ENCODE measurements around the gene EFNA2. TPM values are rescaled to one million over a fixed set of nuclear protein-coding genes. Genes with fewer than 3 reads are reported as not detected.
"Not testable (repeated sequence)": the region's sequence is repeated elsewhere in the genome, so short reads cannot be mapped to it uniquely, and the experiment has no call there.

The EFNA2 gene
- total RNA-seq, 1 donor from 2014 or later = not detected

DNA sequence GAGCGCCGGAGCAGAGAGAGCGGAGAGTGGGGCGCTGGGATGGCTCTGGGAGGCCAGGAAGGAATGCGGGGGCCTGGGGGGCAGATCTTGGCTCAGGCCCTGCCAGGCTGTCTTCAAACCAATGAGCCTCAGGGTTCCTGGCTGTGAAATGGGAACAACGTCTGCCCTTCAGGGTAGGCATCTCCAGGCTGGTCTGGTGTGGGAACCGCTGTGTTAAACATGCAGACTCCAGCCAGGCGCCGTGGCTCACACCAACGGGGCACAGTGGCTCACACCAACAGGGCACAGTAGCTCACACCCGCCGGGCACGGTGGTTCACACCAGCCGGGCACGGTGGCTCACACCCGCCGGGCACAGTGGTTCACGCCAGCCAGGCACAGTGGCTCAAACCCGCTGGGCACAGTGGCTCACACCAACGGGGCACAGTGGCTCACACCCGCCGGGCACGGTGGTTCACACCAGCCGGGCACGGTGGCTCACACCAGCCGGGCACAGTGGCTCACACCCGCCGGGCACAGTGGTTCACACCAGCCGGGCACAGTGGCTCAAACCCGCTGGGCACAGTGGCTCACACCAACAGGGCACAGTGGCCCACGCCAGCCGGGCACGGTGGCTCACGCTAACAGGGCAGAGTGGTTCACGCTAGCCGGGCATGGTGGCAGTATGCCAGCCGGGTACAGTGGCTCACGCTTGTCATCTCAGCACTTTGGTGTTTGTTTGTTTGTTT is 40.1 kb downstream of the EFNA2 start:
- intact Hi-C loops (cut with DNase I) = no loop called here
- DNase-seq (ENCODE audit: low spot score) = no peak

DNA sequence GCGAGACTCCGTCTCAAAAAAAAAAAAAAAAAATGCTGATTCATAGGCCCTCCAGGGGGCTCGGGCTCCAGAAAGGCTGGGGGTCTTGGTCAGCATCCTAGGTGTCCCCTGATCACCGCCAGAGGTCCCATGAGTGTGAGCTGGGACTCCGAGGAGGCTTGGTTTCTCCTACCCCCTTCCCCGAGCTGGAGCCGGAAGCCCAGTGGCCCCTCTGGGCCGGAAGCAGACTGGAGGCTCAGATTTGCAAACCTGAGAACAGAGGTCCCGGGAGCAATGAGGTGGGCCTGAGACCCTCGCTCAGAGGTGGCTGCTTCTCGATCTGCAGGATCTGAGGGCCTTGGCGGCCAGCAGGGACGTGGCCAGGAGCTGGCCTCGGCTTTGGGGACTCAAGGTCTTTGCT is 41.5 kb downstream of the EFNA2 start:
- intact Hi-C loops (cut with DNase I) = no loop called here
- no peak for DNase-seq (ENCODE audit: low spot score)

DNA sequence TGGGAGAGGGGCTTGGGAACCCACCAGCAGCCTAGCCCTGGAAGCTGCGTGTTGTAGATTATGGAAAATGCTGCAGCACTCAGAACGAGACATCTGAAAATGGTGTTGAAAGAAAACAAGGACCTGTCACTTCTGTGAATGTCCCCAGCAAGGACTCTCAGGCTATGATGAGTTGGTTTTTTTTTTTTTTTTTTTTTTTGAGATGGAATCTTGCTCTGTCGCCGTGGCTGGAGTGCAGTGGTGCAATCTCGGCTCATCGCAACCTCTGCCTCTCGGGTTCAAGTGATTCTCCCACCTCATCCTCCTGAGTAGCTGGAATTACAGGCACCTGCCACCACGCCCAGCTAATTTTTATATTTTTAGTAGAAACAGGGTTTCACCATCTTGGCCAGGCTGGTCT is 46.5 kb downstream of the EFNA2 start:
- intact Hi-C loops (cut with DNase I); DNase-seq (ENCODE audit: low spot score): not testable (repeated sequence)

DNA sequence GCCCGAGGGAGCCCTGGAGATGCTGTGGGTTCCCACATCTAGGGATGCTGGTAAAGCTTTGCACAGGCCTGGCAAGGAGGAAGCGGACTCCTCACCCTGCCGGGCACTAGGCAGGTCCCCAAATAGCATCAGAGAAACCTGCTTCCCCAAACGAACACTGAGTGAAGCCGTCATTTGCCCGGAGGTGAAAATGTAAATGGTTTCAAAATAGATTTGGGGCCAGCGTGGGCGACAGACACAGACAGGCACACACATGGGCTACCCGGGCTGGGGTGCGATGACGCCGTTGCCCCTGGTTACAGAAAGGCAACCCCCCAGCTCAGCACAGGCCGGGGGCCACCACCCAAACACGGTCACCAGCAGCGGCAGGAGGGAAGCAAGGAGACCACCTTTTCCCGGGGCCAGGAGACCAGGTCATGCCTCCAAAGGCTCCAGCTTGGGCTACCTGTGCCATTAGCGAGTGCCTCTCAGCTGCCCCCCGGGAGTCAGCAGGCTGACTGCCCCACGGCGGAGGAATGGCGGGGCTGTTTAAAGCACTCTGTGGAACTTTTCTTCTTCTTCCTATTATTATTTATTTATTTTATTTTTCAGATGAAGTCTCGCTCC is 50.5 kb downstream of the EFNA2 start:
- no peak for DNase-seq (ENCODE audit: low spot score)
- intact Hi-C loops (cut with DNase I) = no loop called here

DNA sequence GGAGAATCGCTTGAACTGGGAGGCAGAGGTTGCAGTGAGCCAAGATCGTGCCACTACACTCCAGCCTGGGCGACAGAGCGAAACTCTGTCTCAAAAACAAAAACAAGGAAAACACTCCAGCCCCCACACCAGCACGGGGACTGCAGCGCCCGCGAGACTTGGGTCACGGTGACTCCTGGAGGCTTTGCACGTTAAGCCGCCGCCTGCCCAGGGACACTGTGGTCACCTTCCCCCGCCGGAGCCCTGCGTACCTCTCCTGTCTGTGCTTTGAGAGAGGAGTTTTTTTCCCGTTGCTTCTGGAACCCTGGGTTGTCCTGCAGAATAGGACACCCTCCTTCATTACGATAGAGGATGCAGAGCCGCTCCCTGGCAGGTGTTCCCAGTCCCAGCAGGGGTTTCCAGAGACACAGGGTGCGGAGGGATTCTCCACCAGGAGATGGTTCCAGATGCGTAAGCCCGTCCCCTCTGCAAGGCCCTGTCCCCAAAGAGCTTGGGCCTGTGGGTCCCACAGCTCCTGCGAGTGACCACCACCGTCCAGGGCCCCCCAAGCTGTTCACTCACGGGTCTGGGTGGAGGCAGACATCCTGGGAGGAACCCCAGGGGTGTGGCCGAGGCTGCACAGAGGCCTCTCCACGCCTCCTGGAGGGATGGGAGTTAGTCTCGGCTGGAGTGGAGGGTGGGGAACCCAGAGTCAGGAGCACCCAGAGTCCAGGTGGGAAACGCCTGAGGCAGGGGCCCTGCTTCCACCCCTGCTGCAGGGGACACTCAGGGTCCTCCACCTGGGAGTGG is 55.2 kb downstream of the EFNA2 start:
- intact Hi-C loops (cut with DNase I) = no loop called here
- DNase-seq (ENCODE audit: low spot score) = no peak

DNA sequence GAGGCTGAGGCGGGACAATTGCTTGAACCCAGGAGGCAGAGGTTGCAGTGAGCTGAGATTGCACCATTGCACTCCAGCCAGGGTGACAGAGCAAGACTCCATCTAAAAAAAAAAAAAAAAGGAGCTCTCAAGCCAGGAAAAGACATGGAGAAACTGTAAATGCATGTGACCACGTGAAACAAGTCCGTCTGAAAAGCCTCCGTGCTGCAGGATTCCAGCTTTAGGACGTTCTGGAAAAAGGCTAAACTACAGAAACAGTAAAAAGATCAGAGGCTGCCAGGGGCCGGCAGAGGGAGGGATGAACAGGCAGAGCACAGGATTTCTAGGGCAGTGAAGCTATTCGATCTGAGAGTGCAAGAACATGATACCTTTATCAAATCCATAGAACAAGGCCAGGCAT is 57.4 kb downstream of the EFNA2 start:
- intact Hi-C loops (cut with DNase I) = no loop called here
- DNase-seq (ENCODE audit: low spot score) = no peak

DNA sequence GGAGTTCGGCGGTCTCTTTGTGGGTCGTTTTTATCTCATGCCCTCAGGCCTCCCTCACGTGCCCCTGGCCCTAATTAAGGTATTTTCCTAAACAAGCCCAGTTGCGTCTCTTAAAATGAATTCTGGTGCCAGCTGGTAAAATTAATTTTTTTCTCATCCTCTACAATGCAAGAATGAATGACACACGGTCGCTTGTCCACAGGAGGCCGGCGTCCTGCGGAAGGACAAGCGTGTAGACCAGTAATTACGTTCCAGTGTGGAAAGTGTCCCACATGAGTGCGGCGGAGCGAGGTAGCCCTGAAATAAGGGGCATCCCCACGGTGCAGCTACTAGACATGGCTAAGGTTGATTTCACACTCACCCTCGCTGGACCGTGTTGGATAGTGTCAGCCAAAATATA is 63.5 kb downstream of the EFNA2 start:
- no peak for DNase-seq (ENCODE audit: low spot score)
- intact Hi-C loops (cut with DNase I) = no loop called here

DNA sequence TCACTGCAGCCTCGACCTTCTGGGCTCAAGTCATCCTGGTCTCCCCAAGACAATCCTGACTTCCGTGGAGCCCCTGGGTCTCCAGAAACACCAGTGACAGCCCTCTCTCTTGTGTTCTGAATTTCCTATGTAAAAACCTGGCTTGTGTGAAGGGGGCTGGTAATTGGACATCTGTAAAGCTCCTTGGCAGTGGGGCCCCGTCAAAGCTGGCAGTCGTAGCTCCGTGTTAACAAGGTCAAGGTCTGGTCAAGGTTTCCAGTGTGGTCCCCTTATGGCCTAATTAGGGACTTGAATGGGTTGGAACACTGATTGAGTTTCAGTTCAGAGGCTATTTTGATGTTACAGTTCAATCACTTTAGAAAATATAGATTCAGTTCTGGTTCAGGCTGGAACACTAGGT is 65.2 kb downstream of the EFNA2 start:
- intact Hi-C loops (cut with DNase I) = no loop called here
- no peak for DNase-seq (ENCODE audit: low spot score)

Other genes starting within 250 kb of the EFNA2 start
- gene ABCA7, start 245.8 kb upstream of the EFNA2 start, total RNA-seq = 10.5 TPM
- gene ARHGAP45, start 218.7 kb upstream of the EFNA2 start, total RNA-seq = 3.7 TPM
- gene POLR2E, start 190.5 kb upstream of the EFNA2 start, total RNA-seq = 125 TPM
- 243 TPM for gene GPX4, start 181.9 kb upstream of the EFNA2 start, total RNA-seq
- 37.3 TPM for gene SBNO2, start 111.6 kb upstream of the EFNA2 start, total RNA-seq
- 49.7 TPM for gene STK11, start 80.1 kb upstream of the EFNA2 start, total RNA-seq
- 1.9 TPM for gene CBARP, start 47.9 kb upstream of the EFNA2 start, total RNA-seq
- gene ATP5F1D, start 44.1 kb upstream of the EFNA2 start, total RNA-seq = 486 TPM
- 97.5 TPM for gene MIDN, start 37.3 kb upstream of the EFNA2 start, total RNA-seq
- gene CIRBP, start 16.5 kb upstream of the EFNA2 start, total RNA-seq = 318 TPM
- 20.0 TPM for gene FAM174C, start 10.3 kb upstream of the EFNA2 start, total RNA-seq
- gene NDUFS7, start 98.0 kb downstream of the EFNA2 start, total RNA-seq = 233 TPM
- 51.6 TPM for gene GAMT, start 115.7 kb downstream of the EFNA2 start, total RNA-seq
- gene DAZAP1, start 121.7 kb downstream of the EFNA2 start, total RNA-seq = 81.2 TPM
- gene RPS15, start 152.5 kb downstream of the EFNA2 start, total RNA-seq = 479 TPM
- gene APC2, start 164.2 kb downstream of the EFNA2 start, total RNA-seq = 0.08 TPM
- 16.9 TPM for gene C19orf25, start 193.3 kb downstream of the EFNA2 start, total RNA-seq
- 1.5 TPM for gene PCSK4, start 204.5 kb downstream of the EFNA2 start, total RNA-seq
- gene REEP6, start 205.3 kb downstream of the EFNA2 start, total RNA-seq = 3.3 TPM
- gene ADAMTSL5, start 227.1 kb downstream of the EFNA2 start, total RNA-seq = 69.7 TPM
- gene PLK5, start 238.2 kb downstream of the EFNA2 start, total RNA-seq = not detected

Data from cardiac septum (tissue), 1 donor.